GM19467 (cell line): ENCODE measurements around the gene UBE4A.
"Not testable (repeated sequence)": the region's sequence is repeated elsewhere in the genome, so short reads cannot be mapped to it uniquely, and the experiment has no call there.

Experiments used
- ATAC-seq: cut with Tn5 transposase; IDR thresholded peaks from one replicate; pipeline ENCODE4 v1.9.1; 2021; ENCODE audit warnings: mild to moderate bottlenecking, moderate library complexity; ENCODE audit not compliant: unreplicated experiment

UBE4A gene

GRCh38 chr11:118398791-118399559 lies 39.6 kb downstream of the UBE4A start:
- no peak for ATAC-seq

- peak; percentile 53 for ATAC-seq
These were observed 41.9 kb downstream of the UBE4A start, which contains the start of gene ATP5MG for GRCh38 chr11:118401151-118401879. Gene ATP5MG (plus strand): TSS chr11:118401606. CDS start chr11:118401666, 60 bp downstream.

GRCh38 chr11:118401880-118402590 lies 42.6 kb downstream of the UBE4A start:
- ATAC-seq = no peak

- ATAC-seq = not testable (repeated sequence)
These were observed 43.2 kb downstream of the UBE4A start for GRCh38 chr11:118402594-118402993.

GRCh38 chr11:118406599-118407166 lies 47.3 kb downstream of the UBE4A start:
- ATAC-seq = no peak

- ATAC-seq = no peak
These were observed 50.8 kb downstream of the UBE4A start for GRCh38 chr11:118410055-118410745.

- ATAC-seq = no peak
These were observed 52.1 kb downstream of the UBE4A start for GRCh38 chr11:118411530-118411929.

- ATAC-seq = no peak
These were observed 53.5 kb downstream of the UBE4A start for GRCh38 chr11:118412921-118413320.

GRCh38 chr11:118415062-118415738 lies 55.8 kb downstream of the UBE4A start:
- ATAC-seq = no peak

GRCh38 chr11:118415739-118416068 lies 56.3 kb downstream of the UBE4A start:
- no peak for ATAC-seq

- not testable (repeated sequence) for ATAC-seq
These were observed 57.5 kb downstream of the UBE4A start for GRCh38 chr11:118416900-118417299.

- ATAC-seq = no peak
These were observed 58.4 kb downstream of the UBE4A start for GRCh38 chr11:118417801-118418200.

- no peak for ATAC-seq
These were observed 59.4 kb downstream of the UBE4A start for GRCh38 chr11:118418766-118419165.

GRCh38 chr11:118427707-118428106 lies 68.3 kb downstream of the UBE4A start:
- no peak for ATAC-seq

GRCh38 chr11:118430956-118431355 lies 71.6 kb downstream of the UBE4A start:
- ATAC-seq = no peak

GRCh38 chr11:118434123-118434552 lies 74.7 kb downstream of the UBE4A start:
- ATAC-seq = no peak

- ATAC-seq = no peak
These were observed 75.3 kb downstream of the UBE4A start for GRCh38 chr11:118434553-118435289.

- ATAC-seq = peak; percentile 22
These were observed 76.0 kb downstream of the UBE4A start for GRCh38 chr11:118435290-118435892.
